OCI-LY1 (cell line): ENCODE data around the gene LIMD2.

Experiments used
- H2AFZ ChIP-seq: fragments of 200-600 bp; sonication (generic), shearing (Covaris generic); 2 replicates; pipeline ENCODE4 v1.6.0; 2014; ENCODE audit warnings: antibody characterized with exemption, mild to moderate bottlenecking, low read length
- H3F3A ChIP-seq: fragments of 200-600 bp; sonication (generic), shearing (Covaris generic); 2 replicates; pipeline ENCODE4 v1.6.0; 2014; ENCODE audit warnings: mild to moderate bottlenecking, antibody characterized with exemption, low read length, moderate library complexity; ENCODE audit not compliant: insufficient read depth
- H3K27ac ChIP-seq: fragments of 200-600 bp; sonication (generic); 2 replicates; pipeline ENCODE4 v1.5.1; 2014; ENCODE audit warnings: low read length, mixed run types, mild to moderate bottlenecking, low read depth; ENCODE audit not compliant: poor library complexity, severe bottlenecking
- H3K27me3 ChIP-seq: fragments of 200-600 bp; sonication (generic); 2 replicates; pipeline ENCODE4 v1.6.0; 2014; ENCODE audit warnings: antibody characterized with exemption, mild to moderate bottlenecking, low read length, moderate library complexity; ENCODE audit not compliant: insufficient read depth
- H3K36me3 ChIP-seq: fragments of 200-600 bp; sonication (generic); 2 replicates; pipeline ENCODE4 v1.6.1; 2014; ENCODE audit warnings: mild to moderate bottlenecking, antibody characterized with exemption, low read length, moderate library complexity, mixed read lengths; ENCODE audit not compliant: insufficient read depth
- H3K4me1 ChIP-seq: fragments of 200-600 bp; sonication (generic); 2 replicates; pipeline ENCODE4 v1.5.1; 2014; ENCODE audit warnings: mild to moderate bottlenecking, low read length, moderate library complexity; ENCODE audit not compliant: insufficient read depth, severe bottlenecking
- H3K4me2 ChIP-seq: fragments of 200-600 bp; sonication (generic), shearing (Covaris generic); 2 replicates; pipeline ENCODE4 v1.6.1; 2014; ENCODE audit warnings: low read length
- H3K4me3 ChIP-seq: fragments of 200-600 bp; sonication (generic); 2 replicates; pipeline ENCODE4 v1.5.1; 2014; ENCODE audit warnings: low read length, low read depth, mild to moderate bottlenecking, mixed read lengths; ENCODE audit not compliant: poor library complexity, severe bottlenecking
- H3K79me2 ChIP-seq: fragments of 200-600 bp; shearing (Covaris generic); 2 replicates; pipeline ENCODE4 v1.6.1; 2016; ENCODE audit warnings: mixed run types, low read length, mixed read lengths; ENCODE audit not compliant: insufficient read depth
- H3K9ac ChIP-seq: fragments of 200-600 bp; sonication (generic), shearing (Covaris generic); 2 replicates; pipeline ENCODE4 v1.6.1; 2014; ENCODE audit warnings: mild to moderate bottlenecking, low read length, mixed read lengths
- H3K9me2 ChIP-seq: fragments of 200-600 bp; sonication (generic), shearing (Covaris generic); 2 replicates; pipeline ENCODE4 v1.6.1; 2014; ENCODE audit warnings: low read depth, mild to moderate bottlenecking, low read length, mixed read lengths
- H3K9me3 ChIP-seq: fragments of 200-600 bp; shearing (Covaris generic); 2 replicates; pipeline ENCODE4 v1.6.1; 2014; ENCODE audit warnings: low read length, mixed read lengths
- H4K20me1 ChIP-seq: fragments of 200-600 bp; sonication (generic), shearing (Covaris generic); 2 replicates; pipeline ENCODE4 v1.6.0; 2016; ENCODE audit warnings: mild to moderate bottlenecking, low read length; ENCODE audit not compliant: insufficient read depth
- CTCF ChIP-seq: fragments of 200-600 bp; sonication (generic), shearing (Covaris generic); IDR thresholded peaks from 2 replicates; pipeline ENCODE4 v1.5.1; 2017; ENCODE audit warnings: mild to moderate bottlenecking, antibody characterized with exemption, low read length, moderate library complexity, mixed read lengths
- EZH2 ChIP-seq: fragments of 200-600 bp; sonication (generic), shearing (Covaris generic); IDR thresholded peaks from 2 replicates; pipeline ENCODE4 v1.8.0; 2017; ENCODE audit warnings: borderline replicate concordance, mixed run types, mild to moderate bottlenecking, antibody characterized with exemption, low read length, moderate library complexity, mixed read lengths

Gene LIMD2

GRCh38 chr17:63696381-63696961 is 3.5 kb downstream of the LIMD2 start:
- TF ChIP-seq CTCF, result peak; percentile 60; the same call in 1 of the 2 replicates
- no peak for TF ChIP-seq EZH2
- no peak overlapping the region for H2AFZ ChIP-seq
- H3K4me1 ChIP-seq, result peaks cover 50% of the 10 kb centered on the region
- peak overlapping the region; percentile 92 for H3K4me2 ChIP-seq
- peaks cover 36% of the 10 kb centered on the region for H3K36me3 ChIP-seq
- H3K9me3 ChIP-seq, result no peaks in the 10 kb centered on the region
- no peaks in the 10 kb centered on the region for H3K27me3 ChIP-seq
- no peaks in the 10 kb centered on the region for H3K79me2 ChIP-seq
- no peaks in the 10 kb centered on the region for H3K9me2 ChIP-seq
- H3K27ac ChIP-seq, result peak overlapping the region; percentile 98
- H3K9ac ChIP-seq, result peak overlapping the region; percentile 98
- no peaks in the 10 kb centered on the region for H3F3A ChIP-seq
- no peaks in the 10 kb centered on the region for H4K20me1 ChIP-seq
- H3K4me3 ChIP-seq, result peak overlapping the region; percentile 93

DNA sequence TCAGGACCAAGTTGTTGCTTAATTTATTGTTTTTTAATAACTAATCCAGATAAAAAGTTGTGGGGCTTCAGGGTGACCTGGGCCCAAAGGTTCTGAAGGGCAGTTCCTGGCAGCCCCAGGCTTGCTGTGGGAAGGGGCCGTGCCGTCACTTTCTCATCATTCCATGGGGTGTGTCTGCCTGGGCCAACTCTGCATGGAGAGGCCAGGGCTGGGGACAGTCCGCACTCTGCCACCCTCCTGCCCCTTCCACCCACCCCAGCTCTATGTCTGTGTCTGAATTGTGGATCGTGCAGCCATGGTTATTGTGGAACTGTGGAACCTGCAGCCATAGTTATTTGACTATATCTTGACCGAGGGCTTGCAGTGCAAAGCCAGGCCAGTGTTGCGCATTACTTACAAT is 4.0 kb downstream of the LIMD2 start:
- Histone ChIP-seq H3K79me2 (no peaks in the 10 kb centered on the region), H2AFZ (no peak overlapping the region), H3F3A (no peaks in the 10 kb centered on the region), H3K27ac (peak overlapping the region; percentile 98), H3K4me3 (peak overlapping the region; percentile 0), H4K20me1 (no peaks in the 10 kb centered on the region), H3K36me3 (peaks cover 36% of the 10 kb centered on the region), H3K9me3 (no peaks in the 10 kb centered on the region), H3K4me1 (peaks cover 44% of the 10 kb centered on the region), H3K4me2 (peak overlapping the region; percentile 92), H3K27me3 (no peaks in the 10 kb centered on the region), H3K9me2 (no peaks in the 10 kb centered on the region), H3K9ac (peak overlapping the region; percentile 34; the same call in 1 of the 2 replicates)
- no peak for TF ChIP-seq EZH2
- no peak for TF ChIP-seq CTCF

- Histone ChIP-seq H3K9me3 (no peaks in the 10 kb centered on the region), H3F3A (no peaks in the 10 kb centered on the region), H3K27ac (peak overlapping the region; percentile 98), H3K79me2 (no peaks in the 10 kb centered on the region), H3K4me1 (peaks cover 37% of the 10 kb centered on the region), H3K4me3 (peak overlapping the region; percentile 2), H4K20me1 (no peaks in the 10 kb centered on the region), H3K4me2 (peak overlapping the region; percentile 92), H3K9me2 (no peaks in the 10 kb centered on the region), H2AFZ (no peak overlapping the region), H3K36me3 (peaks cover 42% of the 10 kb centered on the region), H3K27me3 (no peaks in the 10 kb centered on the region), H3K9ac (peak overlapping the region; percentile 34; the same call in 1 of the 2 replicates)
- TF ChIP-seq EZH2 (no peak), CTCF (no peak)
These were observed 4.8 kb downstream of the LIMD2 start for GRCh38 chr17:63694950-63695773.
